HCT116 (cell line): ENCODE results near the gene PPP4R2. TPM values are rescaled to one million over a fixed set of nuclear protein-coding genes. Genes with fewer than 3 reads are reported as not detected.

Experiments
- ATAC-seq: fragments of 200-7000 bp; cut with Tn5 transposase; 2 replicates; pipeline ENCODE4 v1.9.1; 2020; ENCODE audit warnings: mild to moderate bottlenecking, moderate library complexity
- BruUV-seq: library from RNA; stranded (reverse); fragments of 400-500 nt; replicated peaks from 2 replicates; lab custom pipeline; 2021; lab: Mats Ljungman, UMichigan
- CTCF ChIA-PET: fragments of 300-600 bp; sonication (Branson Sonifier 250); formaldehyde crosslinking; loops from one replicate; lab custom pipeline; 2021; ENCODE audit warnings: antibody characterized with exemption; lab: Charles Lee
- POLR2A ChIA-PET: fragments of 300-600, 350-600 bp; sonication (Branson Sonifier 250); formaldehyde crosslinking; loops from one replicate; lab custom pipeline; 2021; ENCODE audit warnings: antibody characterized with exemption; lab: Charles Lee
- RAD21 ChIA-PET, 2 experiments: fragments of 300-600 bp; sonication (Branson Sonifier 250); formaldehyde crosslinking; loops; one replicate each; lab custom pipeline; 2023; ENCODE audit warnings: low total read pairs in 2 of 2; ENCODE audit not compliant: uncharacterized antibody in 2 of 2, unreplicated experiment in 2 of 2, low non-redundant PET in 1 of 2; lab: Charles Lee
- DNase-seq: peaks from one replicate; pipeline ENCODE4 v3.0.0-alpha.2; 2010; ENCODE audit warnings: low read depth, low spot score
- H2AFZ ChIP-seq: fragments of 200-600 bp; shearing (Covaris generic), sonication (generic); 2 replicates; pipeline ENCODE4 v1.6.1; 2017; ENCODE audit warnings: low read depth, mixed run types, mixed read lengths, antibody characterized with exemption, low read length; ENCODE audit not compliant: poor library complexity, severe bottlenecking
- H3K27ac ChIP-seq: 2 replicates; pipeline ENCODE4 v1.5.1; 2012; ENCODE audit warnings: low read depth, low read length
- H3K27me3 ChIP-seq: fragments of 200-600 bp; sonication (generic); 2 replicates; pipeline ENCODE4 v1.6.1; 2016; ENCODE audit warnings: mixed run types, low read length, mixed read lengths; ENCODE audit not compliant: insufficient read depth
- H3K36me3 ChIP-seq, 2 experiments: fragments of 200-500 bp in 1 of 2; fragments of 200-600 bp in 1 of 2; sonication (Bioruptor generic) in 1 of 2; sonication (generic) in 1 of 2; 2 replicates each; pipeline versions ENCODE4 v1.5.1 to v1.6.1; 2014 to 2016; ENCODE audit warnings: low read length in 2 of 2, inconsistent platforms in 1 of 2, mixed read lengths in 1 of 2, mixed run types in 1 of 2; ENCODE audit not compliant: insufficient read depth in 2 of 2, control insufficient read depth in 1 of 2
- H3K4me1 ChIP-seq, 2 experiments: fragments of 200-600 bp in 1 of 2; sonication (generic) in 1 of 2; 2 replicates each; pipeline versions ENCODE4 v1.5.1 to v1.6.1; 2012 to 2017; ENCODE audit warnings: low read length in 2 of 2, inconsistent platforms in 1 of 2, mild to moderate bottlenecking in 1 of 2, mixed read lengths in 1 of 2, mixed run types in 1 of 2, moderate library complexity in 1 of 2; ENCODE audit not compliant: insufficient read depth in 2 of 2, control insufficient read depth in 1 of 2
- H3K4me2 ChIP-seq: fragments of 200-600 bp; sonication (generic); 2 replicates; pipeline ENCODE4 v1.6.1; 2017; ENCODE audit warnings: mixed run types, low read length, mixed read lengths
- H3K4me3 ChIP-seq, 2 experiments: fragments of 200-600 bp in 1 of 2; sonication (generic) in 1 of 2; replicated peaks in 1 of 2; 2 replicates each; pipeline ENCODE4 v1.5.1; 2011 to 2016; ENCODE audit warnings: low read length in 2 of 2, control low read depth in 1 of 2, low read depth in 1 of 2, mild to moderate bottlenecking in 1 of 2, mixed read lengths in 1 of 2, mixed run types in 1 of 2
- H3K79me2 ChIP-seq: fragments of 200-600 bp; sonication (generic); 2 replicates; pipeline ENCODE4 v1.6.1; 2017; ENCODE audit warnings: mild to moderate bottlenecking, mixed run types, low read length, moderate library complexity, mixed read lengths; ENCODE audit not compliant: insufficient read depth
- H3K9ac ChIP-seq: fragments of 200-600 bp; sonication (generic); 2 replicates; pipeline ENCODE4 v1.6.1; 2016; ENCODE audit warnings: low read length, mixed read lengths
- H3K9me2 ChIP-seq: fragments of 200-600 bp; sonication (generic), shearing (Covaris generic); 2 replicates; pipeline ENCODE4 v1.6.1; 2017; ENCODE audit warnings: mixed run types, mild to moderate bottlenecking, moderate library complexity; ENCODE audit not compliant: insufficient read depth
- H3K9me3 ChIP-seq, 2 experiments: fragments of 200-500 bp in 1 of 2; fragments of 200-600 bp in 1 of 2; sonication (Bioruptor generic) in 1 of 2; sonication (generic) in 1 of 2; 2 replicates each; pipeline ENCODE4 v1.6.1; 2014 to 2017; ENCODE audit warnings: low read length in 2 of 2, mixed read lengths in 2 of 2, inconsistent platforms in 1 of 2, low read depth in 1 of 2, mild to moderate bottlenecking in 1 of 2, mixed run types in 1 of 2, moderate library complexity in 1 of 2; ENCODE audit not compliant: control insufficient read depth in 1 of 2, insufficient read depth in 1 of 2
- H4K20me1 ChIP-seq: fragments of 200-600 bp; sonication (generic), shearing (Covaris generic); 2 replicates; pipeline ENCODE4 v1.6.1; 2017; ENCODE audit warnings: mixed run types, mild to moderate bottlenecking, moderate library complexity; ENCODE audit not compliant: insufficient read depth
- EGR1 ChIP-seq: IDR thresholded peaks from 2 replicates; pipeline ENCODE4 v1.6.1; 2012; ENCODE audit warnings: low read depth
- ELF1 ChIP-seq: IDR thresholded peaks from 2 replicates; pipeline ENCODE4 v1.6.1; 2012; ENCODE audit warnings: low read depth, borderline replicate concordance
- FOSL1 ChIP-seq: IDR thresholded peaks from 2 replicates; pipeline ENCODE4 v1.6.1; 2012; ENCODE audit warnings: low read depth
- JUND ChIP-seq: IDR thresholded peaks from 2 replicates; pipeline ENCODE4 v1.6.1; 2012
- RAD21 ChIP-seq: IDR thresholded peaks from 2 replicates; pipeline ENCODE4 v1.6.1; 2012; ENCODE audit warnings: low read depth, mild to moderate bottlenecking
- SP1 ChIP-seq: IDR thresholded peaks from 2 replicates; pipeline ENCODE4 v1.6.1; 2012; ENCODE audit warnings: low read depth
- TCF7L2 ChIP-seq: IDR thresholded peaks from 2 replicates; pipeline ENCODE4 v1.7.0; 2011; ENCODE audit warnings: borderline replicate concordance, inconsistent platforms; ENCODE audit not compliant: insufficient read depth, insufficient read length; ENCODE audit errors: extremely low read depth
- ZFX ChIP-seq: fragments of 450-650 bp; IDR thresholded peaks from 2 replicates; pipeline ENCODE4 v1.6.1; 2017
- ZNF274 ChIP-seq: fragments of 200-500 bp; sonication (Bioruptor generic); IDR thresholded peaks from 2 replicates; pipeline ENCODE4 v1.6.1; 2014; ENCODE audit warnings: mild to moderate bottlenecking, low read depth, low read length, inconsistent platforms
- intact Hi-C: fragments of 100-400 bp; cut with micrococcal nuclease; formaldehyde crosslinking; loops from 2 replicates; pipeline ENCODE4 v1.10.0; 2022
- total RNA-seq: library from RNA; stranded (reverse); gene quantifications from one replicate; pipeline ENCODE4 v1.2.1, GENCODE V29; 2021; ENCODE audit not compliant: unreplicated experiment
- TF ChIP-seq, protein P1 (sequence below): IDR thresholded peaks from 2 replicates; pipeline ENCODE4 v1.6.1; 2012
- TF ChIP-seq, protein P2 (sequence below): IDR thresholded peaks from 2 replicates; pipeline ENCODE4 v1.6.1; 2012; ENCODE audit warnings: low read depth
- TF ChIP-seq, protein P3 (sequence below), 3 experiments: fragments of 200-600 bp in 1 of 3; sonication (generic) in 1 of 3; IDR thresholded peaks in 2 of 3; conservative IDR thresholded peaks in 1 of 3; 2 replicates each; pipeline ENCODE4 v1.5.1; 2012 to 2017; ENCODE audit warnings: low read depth in 2 of 3, low read length in 2 of 3, antibody characterized with exemption in 1 of 3, borderline replicate concordance in 1 of 3, control low read depth in 1 of 3, mild to moderate bottlenecking in 1 of 3, mixed read lengths in 1 of 3, mixed run types in 1 of 3, moderate library complexity in 1 of 3; ENCODE audit not compliant: insufficient read depth in 1 of 3

The PPP4R2 gene
- total RNA-seq, 1 experiment from 2014 or later = 72.5 TPM

DNA sequence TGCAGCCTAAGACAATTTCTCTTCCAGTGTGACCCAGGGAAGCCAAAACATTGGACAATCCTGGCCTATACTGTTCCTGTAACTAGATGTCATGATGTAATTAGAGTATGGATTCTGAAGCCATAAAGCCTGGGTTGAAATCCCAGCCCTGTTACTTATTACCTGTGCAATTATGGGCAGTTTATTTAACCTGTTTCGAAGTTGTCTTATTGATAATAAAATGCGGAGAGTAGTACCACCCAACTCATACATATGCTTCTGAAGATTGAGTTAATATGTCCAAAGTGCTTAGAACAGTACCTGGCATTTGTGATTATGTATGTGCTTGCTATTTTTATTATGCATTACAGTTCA lies 30.1 kb downstream of the PPP4R2 start:
- TF ChIP-seq, protein P1, sequence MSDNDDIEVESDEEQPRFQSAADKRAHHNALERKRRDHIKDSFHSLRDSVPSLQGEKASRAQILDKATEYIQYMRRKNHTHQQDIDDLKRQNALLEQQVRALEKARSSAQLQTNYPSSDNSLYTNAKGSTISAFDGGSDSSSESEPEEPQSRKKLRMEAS = no peak
- TF ChIP-seq JUND (no peak), RAD21 (no peak), SP1 (no peak), EGR1 (no peak), ZFX (no peak), ZNF274 (no peak), TCF7L2 (no peak), ELF1 (no peak), FOSL1 (no peak)
- TF ChIP-seq, protein P2, sequence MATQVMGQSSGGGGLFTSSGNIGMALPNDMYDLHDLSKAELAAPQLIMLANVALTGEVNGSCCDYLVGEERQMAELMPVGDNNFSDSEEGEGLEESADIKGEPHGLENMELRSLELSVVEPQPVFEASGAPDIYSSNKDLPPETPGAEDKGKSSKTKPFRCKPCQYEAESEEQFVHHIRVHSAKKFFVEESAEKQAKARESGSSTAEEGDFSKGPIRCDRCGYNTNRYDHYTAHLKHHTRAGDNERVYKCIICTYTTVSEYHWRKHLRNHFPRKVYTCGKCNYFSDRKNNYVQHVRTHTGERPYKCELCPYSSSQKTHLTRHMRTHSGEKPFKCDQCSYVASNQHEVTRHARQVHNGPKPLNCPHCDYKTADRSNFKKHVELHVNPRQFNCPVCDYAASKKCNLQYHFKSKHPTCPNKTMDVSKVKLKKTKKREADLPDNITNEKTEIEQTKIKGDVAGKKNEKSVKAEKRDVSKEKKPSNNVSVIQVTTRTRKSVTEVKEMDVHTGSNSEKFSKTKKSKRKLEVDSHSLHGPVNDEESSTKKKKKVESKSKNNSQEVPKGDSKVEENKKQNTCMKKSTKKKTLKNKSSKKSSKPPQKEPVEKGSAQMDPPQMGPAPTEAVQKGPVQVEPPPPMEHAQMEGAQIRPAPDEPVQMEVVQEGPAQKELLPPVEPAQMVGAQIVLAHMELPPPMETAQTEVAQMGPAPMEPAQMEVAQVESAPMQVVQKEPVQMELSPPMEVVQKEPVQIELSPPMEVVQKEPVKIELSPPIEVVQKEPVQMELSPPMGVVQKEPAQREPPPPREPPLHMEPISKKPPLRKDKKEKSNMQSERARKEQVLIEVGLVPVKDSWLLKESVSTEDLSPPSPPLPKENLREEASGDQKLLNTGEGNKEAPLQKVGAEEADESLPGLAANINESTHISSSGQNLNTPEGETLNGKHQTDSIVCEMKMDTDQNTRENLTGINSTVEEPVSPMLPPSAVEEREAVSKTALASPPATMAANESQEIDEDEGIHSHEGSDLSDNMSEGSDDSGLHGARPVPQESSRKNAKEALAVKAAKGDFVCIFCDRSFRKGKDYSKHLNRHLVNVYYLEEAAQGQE = no peak
- TF ChIP-seq, protein P3, sequence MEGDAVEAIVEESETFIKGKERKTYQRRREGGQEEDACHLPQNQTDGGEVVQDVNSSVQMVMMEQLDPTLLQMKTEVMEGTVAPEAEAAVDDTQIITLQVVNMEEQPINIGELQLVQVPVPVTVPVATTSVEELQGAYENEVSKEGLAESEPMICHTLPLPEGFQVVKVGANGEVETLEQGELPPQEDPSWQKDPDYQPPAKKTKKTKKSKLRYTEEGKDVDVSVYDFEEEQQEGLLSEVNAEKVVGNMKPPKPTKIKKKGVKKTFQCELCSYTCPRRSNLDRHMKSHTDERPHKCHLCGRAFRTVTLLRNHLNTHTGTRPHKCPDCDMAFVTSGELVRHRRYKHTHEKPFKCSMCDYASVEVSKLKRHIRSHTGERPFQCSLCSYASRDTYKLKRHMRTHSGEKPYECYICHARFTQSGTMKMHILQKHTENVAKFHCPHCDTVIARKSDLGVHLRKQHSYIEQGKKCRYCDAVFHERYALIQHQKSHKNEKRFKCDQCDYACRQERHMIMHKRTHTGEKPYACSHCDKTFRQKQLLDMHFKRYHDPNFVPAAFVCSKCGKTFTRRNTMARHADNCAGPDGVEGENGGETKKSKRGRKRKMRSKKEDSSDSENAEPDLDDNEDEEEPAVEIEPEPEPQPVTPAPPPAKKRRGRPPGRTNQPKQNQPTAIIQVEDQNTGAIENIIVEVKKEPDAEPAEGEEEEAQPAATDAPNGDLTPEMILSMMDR (IDR thresholded peaks at IDR 0.05 in 2 of 3, conservative IDR thresholded peaks at IDR 0.05 in 1 of 3; ENCODE audit: borderline replicate concordance in 1 of 3, insufficient read depth in 1 of 3, low read depth in 2 of 3, low read length in 2 of 3) = no peak
- no peak overlapping the region for H2AFZ ChIP-seq
- ChIA-PET CTCF (no interaction called here), RAD21 (no interaction called here), POLR2A (no interaction called here)
- DNase-seq (no peak), ATAC-seq (no peak)
- H4K20me1 ChIP-seq = peaks cover 40% of the 10 kb centered on the region
- no peak overlapping the region for H3K4me2 ChIP-seq
- BruUV-seq = no TSS peak
- no peaks in the 10 kb centered on the region for H3K9me2 ChIP-seq
- no peak overlapping the region for H3K27ac ChIP-seq
- H3K27me3 ChIP-seq = no peaks in the 10 kb centered on the region
- peaks cover 100% of the 10 kb centered on the region for H3K79me2 ChIP-seq
- no peaks in the 10 kb centered on the region for H3K9me3 ChIP-seq
- H3K36me3 ChIP-seq = no peaks in the 10 kb centered on the region; a peak in 1 of 4 replicates
- H3K4me3 ChIP-seq = no peak overlapping the region
- H3K9ac ChIP-seq = no peak overlapping the region
- intact Hi-C loops = no loop called here
- H3K4me1 ChIP-seq = peaks cover 12 to 23% of the 10 kb centered on the region in 2 experiments; a peak in 3 of 4 replicates
